Nephron progenitor cell (in vitro differentiated cells): Measurements from ENCODE around the gene REX1BD.
"Not testable (repeated sequence)": the region's sequence is repeated elsewhere in the genome, so short reads cannot be mapped to it uniquely, and the experiment has no call there.

Experiments used
- DNase-seq: peaks from one replicate; pipeline ENCODE4 v3.0.0; 2021
- H3K27ac Mint-ChIP-seq: 2 replicates; pipeline ENCODE4 v1.8.0; 2021; ENCODE audit warnings: mild to moderate bottlenecking, moderate library complexity, mixed read lengths
- H3K27me3 Mint-ChIP-seq: 2 replicates; pipeline ENCODE4 v1.8.0; 2021; ENCODE audit warnings: mild to moderate bottlenecking, low read depth, mixed read lengths; ENCODE audit not compliant: poor library complexity
- H3K36me3 Mint-ChIP-seq: 2 replicates; pipeline ENCODE4 v1.8.0; 2021; ENCODE audit warnings: low read depth, mixed read lengths
- H3K4me1 Mint-ChIP-seq: 2 replicates; pipeline ENCODE4 v1.8.0; 2021; ENCODE audit warnings: mixed read lengths
- H3K4me3 Mint-ChIP-seq: 2 replicates; pipeline ENCODE4 v1.8.0; 2021; ENCODE audit warnings: mild to moderate bottlenecking, moderate library complexity, mixed read lengths
- H3K9me3 Mint-ChIP-seq: 2 replicates; pipeline ENCODE4 v1.8.0; 2021; ENCODE audit warnings: mild to moderate bottlenecking, moderate library complexity, mixed read lengths
- CTCF ChIP-seq: fragments of 200-600 bp; sonication (generic); IDR thresholded peaks from 2 replicates; pipeline ENCODE4 v1.5.0; 2021; ENCODE audit warnings: antibody characterized with exemption

The REX1BD gene

GRCh38 chr19:18597809-18598660 is 9.4 kb downstream of the REX1BD start:
- H3K4me1 Mint-ChIP-seq: peaks cover 44% of the 10 kb centered on the region
- H3K36me3 Mint-ChIP-seq: no peaks in the 10 kb centered on the region
- H3K9me3 Mint-ChIP-seq: no peaks in the 10 kb centered on the region
- H3K27me3 Mint-ChIP-seq: peaks cover 35% of the 10 kb centered on the region
- H3K4me3 Mint-ChIP-seq: no peak overlapping the region
- no peak for DNase-seq
- no peak for TF ChIP-seq CTCF
- H3K27ac Mint-ChIP-seq: no peak overlapping the region

GRCh38 chr19:18599485-18599884 is 10.9 kb downstream of the REX1BD start:
- no peak for DNase-seq
- peaks cover 43% of the 10 kb centered on the region for H3K4me1 Mint-ChIP-seq
- no peak overlapping the region for H3K27ac Mint-ChIP-seq
- H3K9me3 Mint-ChIP-seq: no peaks in the 10 kb centered on the region
- no peaks in the 10 kb centered on the region for H3K36me3 Mint-ChIP-seq
- no peak overlapping the region for H3K4me3 Mint-ChIP-seq
- H3K27me3 Mint-ChIP-seq: peaks cover 41% of the 10 kb centered on the region
- TF ChIP-seq CTCF: no peak

GRCh38 chr19:18600692-18601397 is 12.2 kb downstream of the REX1BD start:
- Mint-ChIP-seq H3K4me1 (peaks cover 42% of the 10 kb centered on the region), H3K27me3 (peaks cover 55% of the 10 kb centered on the region)
- H3K9me3 Mint-ChIP-seq, H3K27ac Mint-ChIP-seq, H3K4me3 Mint-ChIP-seq, DNase-seq, H3K36me3 Mint-ChIP-seq: not testable (repeated sequence)

GRCh38 chr19:18601875-18602274 is 13.3 kb downstream of the REX1BD start:
- no peak overlapping the region for H3K27ac Mint-ChIP-seq
- no peak for TF ChIP-seq CTCF
- H3K4me3 Mint-ChIP-seq: no peak overlapping the region
- no peaks in the 10 kb centered on the region for H3K36me3 Mint-ChIP-seq
- H3K9me3 Mint-ChIP-seq: no peaks in the 10 kb centered on the region
- H3K4me1 Mint-ChIP-seq: peaks cover 32% of the 10 kb centered on the region
- no peak for DNase-seq
- H3K27me3 Mint-ChIP-seq: peaks cover 57% of the 10 kb centered on the region

DNA sequence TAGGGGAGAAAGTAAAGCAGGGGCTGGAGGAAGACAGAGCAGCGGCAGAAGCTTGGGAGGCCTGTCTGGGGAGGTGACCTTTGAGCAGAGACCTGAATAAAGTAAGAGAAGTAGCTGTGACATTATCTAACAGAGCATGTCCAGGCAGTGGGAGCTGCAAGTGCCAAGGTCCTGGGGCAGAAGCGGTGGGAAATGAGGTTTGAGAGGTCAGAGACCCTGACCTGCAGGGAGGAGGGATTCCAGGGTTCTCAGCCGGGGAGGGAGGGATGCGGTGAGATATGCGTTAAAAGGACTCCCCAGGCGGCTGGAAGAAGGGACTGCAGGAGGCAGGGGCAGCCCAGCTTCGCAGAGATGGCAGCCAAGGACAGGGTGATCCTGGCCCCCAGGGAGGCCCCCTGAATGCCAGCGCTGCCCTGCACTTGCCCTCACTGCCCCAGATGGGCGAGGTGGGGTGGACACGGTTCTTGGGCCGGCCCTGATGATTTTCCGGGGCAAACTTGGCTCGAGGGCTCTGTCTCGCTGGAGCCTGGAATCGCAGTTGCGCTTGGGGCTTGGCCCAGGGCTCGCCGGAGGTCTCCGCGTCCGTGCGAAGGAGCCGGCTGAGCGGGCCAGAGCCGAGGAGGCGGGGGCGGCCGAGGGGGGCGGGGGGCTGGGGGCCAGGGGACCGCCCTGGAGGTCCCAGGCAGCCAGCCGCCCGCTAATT is 14.8 kb downstream of the REX1BD start:
- H3K4me3 Mint-ChIP-seq: peak overlapping the region; percentile 22
- TF ChIP-seq CTCF: peak; percentile 34
- H3K9me3 Mint-ChIP-seq: no peaks in the 10 kb centered on the region
- H3K27ac Mint-ChIP-seq: no peak overlapping the region
- no peaks in the 10 kb centered on the region for H3K36me3 Mint-ChIP-seq
- DNase-seq: peak; percentile 52
- peaks cover 29% of the 10 kb centered on the region for H3K4me1 Mint-ChIP-seq
- H3K27me3 Mint-ChIP-seq: peaks cover 73% of the 10 kb centered on the region
